HG03354 (cell line): ENCODE data around the gene HDAC4.

Source experiments
- ATAC-seq: cut with Tn5 transposase; IDR thresholded peaks from one replicate; pipeline ENCODE4 v1.9.1; 2021; ENCODE audit warnings: mild to moderate bottlenecking; ENCODE audit not compliant: unreplicated experiment, poor library complexity, severe bottlenecking

HDAC4 gene

DNA sequence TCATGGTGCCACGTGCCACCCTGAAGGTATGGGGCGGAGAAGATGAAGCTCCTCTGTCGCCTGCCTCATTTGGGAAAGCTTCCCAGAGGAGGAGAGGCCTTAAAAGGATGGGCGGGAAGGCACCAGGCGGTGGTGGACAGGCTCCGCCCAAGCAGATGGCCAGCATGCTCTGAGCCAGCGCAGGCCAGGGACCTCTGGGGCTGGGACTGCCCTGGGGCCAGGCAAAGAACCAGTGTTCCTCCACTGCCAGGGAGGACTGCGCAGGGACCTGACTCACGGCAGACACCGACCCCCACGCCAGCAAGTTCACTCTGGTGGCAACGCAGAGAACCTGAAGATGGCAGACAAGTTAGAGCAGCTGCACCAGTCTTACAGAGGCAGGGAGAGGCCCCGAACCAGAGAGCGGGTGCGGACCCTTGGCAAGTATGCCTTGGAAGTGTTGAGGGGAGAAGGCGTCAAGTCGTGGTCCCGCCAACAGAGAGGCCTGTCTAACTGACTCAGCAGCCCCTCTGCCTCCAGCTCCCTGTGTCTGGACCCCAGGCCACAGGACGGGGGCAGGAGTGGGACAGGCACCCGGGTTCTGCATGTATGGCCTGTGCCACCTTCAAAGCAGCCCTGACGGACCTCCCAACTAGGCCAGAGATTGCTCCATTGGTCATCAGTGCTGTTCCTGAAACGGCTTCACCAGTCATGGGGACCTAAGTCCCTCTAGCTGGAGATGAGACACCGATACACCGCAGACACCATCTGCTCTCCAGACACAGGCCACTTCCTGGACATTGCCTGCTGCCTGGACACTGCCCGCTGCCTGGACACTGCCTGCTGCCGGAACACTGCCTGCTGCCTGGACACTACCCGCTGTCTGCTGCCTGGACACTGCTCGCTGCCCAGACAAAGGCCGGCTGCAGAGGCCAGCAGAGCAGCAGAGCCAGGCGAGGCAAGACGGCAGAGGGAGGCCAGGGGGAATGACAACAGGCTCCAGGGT, 124.7 kb downstream of the HDAC4 start:
- ATAC-seq, result no peak

DNA sequence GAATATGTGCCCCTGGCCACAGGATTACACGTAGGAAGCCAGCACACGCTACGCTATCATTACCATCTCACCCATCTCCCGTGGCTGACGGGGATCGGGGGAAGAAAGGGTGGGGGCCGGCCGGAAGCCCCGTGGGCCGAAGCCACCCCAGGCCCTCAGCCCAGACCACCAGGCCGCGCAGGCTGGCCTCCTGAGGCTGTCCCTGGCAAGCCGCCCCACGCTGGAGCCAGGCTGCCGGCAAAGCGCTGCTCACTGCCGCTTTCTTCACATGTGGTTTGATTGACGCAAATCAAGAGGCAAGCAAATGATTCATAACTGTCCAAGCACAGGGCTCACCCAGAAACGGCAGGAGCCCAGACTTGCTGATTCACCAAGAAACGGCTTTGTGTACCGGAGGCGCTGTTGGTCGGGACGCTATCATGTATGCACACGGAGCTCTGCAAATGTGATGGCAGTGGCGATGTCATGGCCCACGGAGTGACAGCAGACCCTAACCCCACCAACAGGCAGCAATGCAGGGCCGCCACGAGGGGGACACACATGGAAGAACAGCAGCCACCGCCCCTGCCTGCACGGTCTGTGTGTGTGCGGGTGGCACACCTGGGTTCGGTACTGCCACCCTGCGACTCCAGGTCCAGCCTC, 125.7 kb downstream of the HDAC4 start:
- ATAC-seq, result no peak

DNA sequence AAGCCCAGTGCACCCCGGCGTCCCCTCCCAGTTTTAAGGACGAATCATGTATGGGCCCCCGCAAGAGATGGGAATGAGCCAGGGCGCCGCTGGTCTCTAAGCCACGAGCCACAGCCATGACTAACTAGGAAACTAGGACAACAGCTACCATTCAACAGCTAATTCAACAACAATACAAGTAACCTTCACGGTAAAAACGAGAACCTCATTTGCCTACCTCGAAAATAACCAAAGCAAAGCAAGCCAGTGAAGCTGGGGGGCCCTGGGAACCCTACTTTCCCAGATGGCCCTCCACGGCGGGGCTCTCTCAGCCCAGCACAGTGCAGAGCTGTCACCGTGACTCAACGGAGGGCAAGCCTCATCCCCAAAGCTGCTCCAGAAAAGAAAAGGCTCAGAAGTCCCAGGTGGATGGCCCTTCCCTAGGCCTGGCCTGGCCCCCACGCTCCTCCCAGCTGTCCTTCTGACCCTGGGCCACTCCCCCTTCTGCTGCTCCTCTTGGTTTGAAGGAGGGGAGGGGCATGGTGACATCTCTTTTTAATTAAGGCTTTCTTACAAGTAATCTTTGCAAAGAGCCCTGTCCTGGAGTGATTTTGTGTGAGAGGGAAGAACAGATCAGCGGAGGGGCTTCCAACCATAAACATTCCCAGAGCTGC, 126.3 kb downstream of the HDAC4 start:
- ATAC-seq, result no peak

DNA sequence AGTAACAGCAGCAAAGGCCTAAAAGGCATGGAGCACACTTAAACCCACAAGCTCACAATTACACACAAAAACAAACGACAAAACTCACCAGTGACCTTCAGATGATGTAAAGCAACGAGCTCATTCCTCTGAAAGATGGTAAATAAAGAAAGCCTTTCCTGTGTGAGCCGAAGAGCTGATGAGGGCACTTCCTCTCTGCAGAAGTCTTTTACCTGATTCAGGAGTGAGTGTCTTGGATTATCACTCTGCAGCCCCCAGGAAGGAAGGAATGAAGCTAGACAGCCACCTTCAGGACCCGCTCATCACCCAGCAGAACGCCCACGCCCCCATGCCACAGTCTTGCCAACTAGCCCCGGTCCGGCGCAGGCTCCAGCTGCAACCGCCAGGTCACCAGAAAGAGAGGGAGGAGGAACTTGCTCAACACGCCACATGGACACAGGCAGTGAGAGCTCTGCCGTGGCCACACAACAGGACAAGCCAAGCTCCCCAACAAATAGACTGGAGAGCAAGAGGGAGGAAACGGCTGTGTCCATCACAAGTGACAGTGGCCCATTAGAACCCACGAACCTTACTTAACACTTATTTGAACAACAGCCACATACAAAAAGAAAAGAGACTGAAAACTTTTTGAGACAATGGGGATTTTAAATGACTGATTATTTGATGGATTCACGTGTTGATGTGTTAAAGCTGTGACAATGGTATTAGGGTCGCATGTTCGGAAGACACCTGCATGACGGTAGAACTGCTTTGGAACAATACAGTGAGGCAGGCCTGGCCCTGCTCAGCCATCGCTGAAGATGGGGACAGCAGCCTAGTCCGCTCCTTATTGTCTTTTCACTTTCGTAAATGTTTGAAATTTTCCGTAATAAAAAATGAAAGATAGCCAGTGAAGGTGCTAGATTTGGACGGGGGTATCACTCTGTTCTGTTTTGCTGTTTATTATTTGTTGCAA, 127.3 kb downstream of the HDAC4 start:
- no peak for ATAC-seq

DNA sequence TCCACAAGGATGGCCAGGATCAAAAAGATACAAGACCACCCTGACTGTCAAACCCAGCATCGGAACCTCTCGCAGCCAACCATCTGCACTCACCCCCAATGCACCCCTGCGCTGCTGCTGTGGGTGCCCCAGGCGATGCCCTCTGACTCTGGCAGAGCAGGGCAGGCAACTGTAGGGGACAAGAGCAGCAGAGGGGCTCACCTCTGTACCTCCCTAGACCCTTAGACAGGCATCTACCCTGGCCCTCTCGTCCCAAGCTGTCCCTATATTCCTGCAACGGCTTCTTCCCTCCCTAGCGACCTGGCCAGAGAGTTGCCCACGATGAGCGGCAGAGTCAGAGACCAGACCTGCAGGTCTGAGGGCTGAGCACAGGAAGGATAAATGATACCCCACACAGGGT, 128.2 kb downstream of the HDAC4 start:
- no peak for ATAC-seq

DNA sequence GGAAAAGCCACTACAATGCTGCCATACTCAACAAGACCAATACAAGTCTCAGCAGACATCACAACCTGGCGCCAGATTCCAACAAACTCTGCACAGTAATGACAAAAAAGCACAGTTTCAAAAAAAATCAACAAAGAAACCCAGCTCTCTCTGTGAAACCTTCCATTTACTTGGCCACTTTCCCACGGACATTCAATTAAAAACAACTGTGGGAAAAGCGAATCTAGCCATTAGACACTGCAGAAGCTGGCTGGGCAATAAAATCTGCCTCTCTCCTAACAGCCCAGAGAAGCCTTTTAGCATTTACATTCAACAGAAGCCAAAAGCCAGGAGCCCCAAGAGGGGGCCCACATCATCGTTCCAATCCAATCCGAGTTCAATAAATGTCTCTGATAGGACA, 128.9 kb downstream of the HDAC4 start:
- no peak for ATAC-seq

DNA sequence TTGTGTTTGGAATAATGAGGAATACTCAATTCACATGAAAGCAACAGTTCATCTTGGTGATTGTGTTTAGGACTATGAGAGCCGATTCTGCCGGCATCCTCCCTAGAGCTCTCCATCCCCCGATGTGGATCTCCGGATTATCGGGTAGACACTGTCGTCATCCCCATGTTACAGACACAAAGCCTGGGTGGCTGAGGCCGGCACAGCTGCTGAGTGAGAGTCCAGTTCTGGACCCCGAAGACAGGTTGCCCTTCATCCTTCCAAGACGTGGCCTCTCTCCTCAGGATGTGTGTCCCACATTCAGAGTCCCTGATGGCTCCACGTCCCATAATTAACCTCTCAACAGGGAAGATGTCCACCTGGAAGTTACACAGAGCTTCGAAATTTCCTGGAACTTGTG, 129.3 kb downstream of the HDAC4 start:
- ATAC-seq, result no peak

DNA sequence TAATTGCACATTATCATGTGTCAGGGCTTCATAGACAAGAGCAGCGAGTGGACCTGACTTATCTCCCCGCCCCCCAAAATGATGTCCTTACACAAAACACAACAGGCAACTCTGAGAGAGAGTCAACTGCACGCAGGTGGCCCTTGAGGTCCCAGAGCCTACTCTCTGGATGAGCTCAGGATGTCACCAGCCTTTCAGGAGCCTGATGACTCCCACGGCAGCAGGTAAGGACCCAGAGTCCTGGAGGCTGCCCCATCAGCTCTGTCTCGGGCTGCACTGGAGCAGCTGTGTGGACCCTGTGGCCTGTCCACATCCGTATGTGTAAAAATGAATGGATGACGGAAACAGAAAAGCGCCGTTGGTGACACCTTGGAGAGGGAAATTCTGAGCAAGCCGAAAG, 130.9 kb downstream of the HDAC4 start:
- no peak for ATAC-seq

DNA sequence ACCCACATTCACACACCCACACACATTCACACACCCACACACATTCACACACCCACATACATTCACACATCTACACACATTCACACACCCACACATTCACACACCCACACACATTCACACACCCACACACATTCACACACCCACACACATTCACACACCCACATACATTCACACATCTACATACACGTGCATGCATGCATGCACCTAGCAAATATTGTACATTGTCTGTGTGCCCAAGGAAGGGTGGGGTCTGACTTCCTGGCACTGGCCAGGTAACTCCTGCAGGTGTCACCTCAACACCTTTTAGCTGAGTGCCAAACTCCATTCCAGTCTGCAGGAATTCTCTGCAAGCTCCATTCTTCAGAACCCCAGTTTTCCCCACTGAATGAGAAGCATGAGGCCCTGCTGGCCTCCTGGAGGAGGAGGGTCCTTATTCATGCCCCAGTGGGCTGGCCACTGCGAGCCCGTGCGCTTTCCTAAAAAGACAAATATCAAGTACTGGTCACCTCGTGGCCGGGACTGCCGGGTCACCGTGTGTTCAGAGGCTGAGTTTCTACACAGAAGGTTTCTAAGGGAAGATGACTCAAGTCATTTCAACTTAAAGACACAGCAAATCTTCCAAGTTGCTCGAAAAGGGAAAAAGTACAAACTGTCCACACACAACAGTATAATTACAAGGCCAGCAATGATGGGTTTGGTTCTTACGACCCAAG, 131.5 kb downstream of the HDAC4 start:
- no peak for ATAC-seq

DNA sequence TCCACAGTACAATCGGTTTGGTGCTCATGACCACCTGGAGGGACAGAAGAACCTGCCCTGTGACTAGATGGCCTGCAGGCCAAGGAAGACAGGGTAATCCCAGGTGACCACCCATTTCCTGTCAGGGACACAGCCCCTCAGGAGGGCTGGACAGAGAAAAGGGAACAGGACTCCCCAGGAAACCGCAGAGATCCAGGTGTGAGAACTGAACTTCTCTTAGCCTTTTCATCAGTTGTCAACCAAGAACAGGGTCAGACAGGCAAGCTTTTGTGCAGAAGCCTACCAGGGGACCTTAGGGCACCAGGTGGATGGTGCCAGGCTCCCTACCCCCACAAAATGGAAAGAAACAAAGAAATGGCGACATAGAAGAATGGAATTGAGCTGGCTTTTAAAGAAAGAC, 132.3 kb downstream of the HDAC4 start:
- ATAC-seq, result no peak

DNA sequence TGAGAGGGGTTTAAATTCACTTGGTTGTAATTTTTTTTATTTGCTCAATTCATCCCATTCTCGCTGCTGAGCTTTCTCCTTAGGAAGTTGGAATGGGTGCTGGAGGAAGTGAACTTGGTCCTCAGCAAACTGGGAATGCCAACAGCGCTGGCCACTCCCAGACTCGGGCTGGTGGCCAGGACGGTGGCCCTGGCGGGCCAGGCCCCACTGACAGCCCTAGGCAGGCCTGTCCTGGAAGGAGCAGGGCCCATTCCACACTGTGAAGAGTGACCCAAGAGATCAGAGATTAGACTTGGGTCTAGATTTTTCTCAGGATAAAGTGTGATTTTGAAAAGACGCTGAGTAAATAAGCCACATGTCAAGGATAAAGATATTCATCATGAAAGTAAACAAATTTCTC, 132.7 kb downstream of the HDAC4 start:
- no peak for ATAC-seq

DNA sequence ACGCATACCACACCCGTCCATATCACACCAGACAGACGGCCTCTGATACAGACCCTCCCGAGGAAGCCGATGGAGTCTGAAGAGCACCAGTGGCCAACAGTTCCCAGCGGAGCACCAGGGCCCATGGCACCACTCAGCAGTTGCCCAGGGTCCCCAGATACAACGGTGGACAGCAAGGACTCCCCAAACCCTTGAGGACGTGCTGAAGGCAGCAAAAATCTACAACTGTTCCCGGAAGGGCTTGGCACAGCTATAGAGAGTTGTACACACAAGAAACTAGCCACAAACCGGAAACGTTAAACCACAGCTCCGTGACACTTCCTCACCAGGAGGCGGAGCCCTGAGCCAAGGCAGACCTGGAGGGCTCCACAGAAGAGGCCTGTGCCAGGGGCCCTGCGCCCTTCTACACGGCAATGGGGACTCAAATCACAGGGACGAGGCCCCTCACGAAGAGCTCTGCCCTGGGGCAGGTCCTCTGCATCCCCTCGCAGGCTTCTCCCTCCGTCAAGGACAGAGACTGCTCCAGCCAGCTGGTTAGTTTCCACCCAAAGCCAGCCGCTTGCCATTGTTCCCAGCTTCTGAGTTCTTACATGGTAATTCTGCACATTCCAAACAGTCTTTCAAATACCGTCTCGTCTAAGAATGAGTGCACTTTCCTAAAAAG, 133.4 kb downstream of the HDAC4 start:
- ATAC-seq, result peak; percentile 93

DNA sequence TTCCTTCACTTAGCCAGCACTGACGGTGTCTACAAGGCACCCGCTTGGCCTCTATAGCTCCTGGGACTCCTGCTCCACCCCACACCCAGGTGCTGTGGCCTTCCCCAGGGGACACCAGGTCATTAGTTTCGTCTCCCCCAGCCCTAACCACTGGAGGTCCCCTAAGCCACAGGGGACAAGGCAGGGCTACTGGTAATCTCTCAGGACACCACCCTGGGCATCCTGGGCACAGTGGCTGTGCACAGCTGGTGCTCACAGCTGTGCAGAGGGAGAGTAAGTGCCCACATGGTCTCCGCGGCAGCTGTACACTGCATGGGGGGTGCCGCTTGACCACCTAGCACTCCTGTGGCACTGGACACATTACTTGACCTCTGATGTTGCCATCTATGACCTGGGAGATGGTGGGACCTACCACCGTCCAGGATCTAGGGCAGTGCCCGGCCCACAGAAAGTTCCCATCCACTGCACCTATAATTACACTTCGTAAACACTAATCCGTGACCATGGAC, 134.0 kb downstream of the HDAC4 start:
- peak; percentile 28 for ATAC-seq

DNA sequence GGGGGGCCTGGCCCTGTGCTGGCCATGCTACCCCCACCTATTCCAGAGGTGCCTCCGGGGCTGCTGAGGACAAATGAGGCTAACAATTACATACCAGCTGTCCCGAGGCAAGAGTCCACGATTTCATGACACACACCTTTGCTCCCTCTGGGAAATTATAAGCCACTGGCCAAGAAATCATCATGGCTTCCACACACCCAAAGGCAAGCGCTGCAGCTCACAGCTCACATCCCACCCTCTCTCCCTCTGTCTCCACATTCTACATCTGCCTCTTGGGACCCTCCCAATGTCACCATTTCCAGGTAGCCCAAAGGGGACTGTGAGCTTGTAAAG, 134.4 kb downstream of the HDAC4 start:
- no peak for ATAC-seq

DNA sequence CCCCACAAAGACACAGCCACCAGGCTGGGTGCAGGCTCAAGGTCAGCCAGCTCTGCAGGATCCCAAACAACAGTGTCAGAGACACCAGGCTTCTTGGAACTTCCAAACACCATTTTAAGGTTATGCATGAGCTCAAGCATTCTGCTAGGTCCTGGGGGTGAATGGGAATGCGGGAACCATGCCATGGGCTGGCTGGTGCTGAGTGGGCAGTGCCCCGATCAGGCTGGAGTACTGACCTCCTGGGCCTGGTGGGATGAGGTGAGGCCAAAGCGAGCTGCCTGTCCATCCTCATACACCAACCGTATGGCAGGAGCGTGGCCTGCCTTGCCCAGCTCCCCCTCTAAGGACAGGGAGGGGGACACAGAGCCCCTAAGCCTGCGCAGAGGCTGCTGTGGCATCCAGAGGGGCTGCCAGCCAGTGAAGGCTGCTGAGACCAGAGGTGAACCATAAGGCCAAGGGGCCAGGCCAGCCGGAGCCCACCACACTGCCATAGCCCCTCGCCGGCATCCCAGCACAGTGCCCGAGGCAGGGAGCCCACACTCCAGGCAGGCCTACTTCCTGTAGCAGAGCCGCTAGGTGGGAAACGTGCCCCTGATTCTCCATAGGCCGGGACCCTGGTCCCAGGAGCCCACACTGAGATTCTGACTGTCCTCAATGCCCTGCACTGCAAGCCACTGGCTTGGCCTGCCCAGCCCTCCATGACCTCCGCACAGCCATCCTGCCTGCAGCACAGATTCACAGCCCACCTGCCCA, 135.0 kb downstream of the HDAC4 start:
- no peak for ATAC-seq

DNA sequence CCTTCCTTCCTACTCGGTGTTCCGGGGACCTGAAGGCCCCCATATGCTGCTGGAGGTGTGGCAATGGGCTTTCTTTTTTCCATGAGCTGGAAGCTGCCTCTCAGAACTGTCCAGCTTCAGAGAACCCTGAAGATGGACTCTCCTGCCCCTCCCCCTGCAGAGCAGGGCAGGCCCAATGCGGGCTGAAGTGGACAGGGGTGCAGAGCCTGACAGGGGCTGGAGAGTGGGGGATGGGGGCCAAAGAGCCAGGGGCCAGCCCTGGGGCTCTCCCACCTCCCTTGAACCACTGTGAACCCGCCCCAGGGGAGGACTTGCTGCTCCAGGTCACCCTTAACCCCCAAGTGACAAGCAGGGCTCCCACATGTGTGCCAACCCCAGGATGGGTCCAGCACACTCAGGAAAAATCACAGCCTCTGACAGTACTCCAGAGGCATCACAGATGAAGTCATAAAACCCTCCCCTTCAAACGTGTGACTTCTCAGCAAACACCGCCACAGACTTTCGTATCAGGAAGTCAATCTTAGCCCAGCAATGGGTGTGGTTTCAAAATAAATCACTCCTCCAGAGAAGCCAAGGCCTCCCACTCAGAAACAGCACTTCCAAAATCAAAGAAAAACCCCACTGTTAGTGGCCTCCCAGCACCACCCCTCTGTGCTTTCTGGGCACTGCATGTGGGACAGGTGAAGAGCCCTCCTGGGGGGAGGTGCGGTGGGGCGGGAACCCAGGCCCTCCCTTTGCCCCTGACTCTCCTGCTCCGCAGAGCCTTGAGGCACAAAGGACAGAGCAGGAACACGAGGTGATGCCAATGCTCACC, 135.8 kb downstream of the HDAC4 start:
- no peak for ATAC-seq

DNA sequence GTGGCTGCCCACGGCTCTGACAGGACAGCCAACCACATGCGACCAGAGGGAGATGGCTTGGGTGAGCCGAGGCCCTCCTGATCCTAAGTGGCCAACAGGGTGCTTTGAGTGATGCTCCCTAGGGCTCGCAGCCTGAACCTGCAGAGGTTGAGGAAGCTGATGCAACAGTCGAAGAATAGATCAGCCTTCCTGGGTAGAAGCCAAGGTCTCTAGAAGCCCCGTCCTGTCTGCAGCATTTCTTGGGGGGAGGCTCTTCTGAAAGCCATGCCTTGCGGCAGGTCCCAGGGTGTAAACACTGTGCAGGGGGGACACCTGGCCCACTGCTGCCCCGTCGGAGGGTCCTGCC, 136.4 kb downstream of the HDAC4 start:
- ATAC-seq, result no peak
